ENCODE results near the gene BLMH.

BLMH gene

DNA sequence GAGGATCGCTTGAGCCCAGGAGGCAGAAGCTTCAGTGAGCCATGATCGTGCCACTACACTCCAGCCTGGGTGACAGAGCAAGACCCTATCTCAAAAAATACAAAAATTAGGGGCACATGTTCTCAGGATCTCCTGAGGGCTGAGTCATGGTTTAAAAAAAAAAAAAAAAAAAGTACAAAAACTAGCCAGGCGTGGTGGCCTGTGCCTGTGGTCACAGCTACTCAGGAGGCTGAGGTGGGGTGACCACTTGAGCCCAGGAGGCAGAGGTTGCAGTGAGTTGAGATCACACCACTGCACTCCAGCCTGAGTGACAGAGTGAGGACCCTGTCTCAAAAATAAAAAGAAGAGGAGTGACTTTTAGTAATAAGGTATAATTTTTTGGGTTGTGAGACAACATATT, 16.9 kb downstream of the BLMH start:
- Histone ChIP-seq H3K4me3 (ENCODE audit: low read length) (no peak overlapping the region), H3K36me3 (ENCODE audit: insufficient read depth, low read length) (peaks cover 85% of the 10 kb centered on the region), H3K4me1 (ENCODE audit: insufficient read depth, low read length) (no peaks in the 10 kb centered on the region), H3K9me3 (ENCODE audit: insufficient read depth, low read depth, low read length) (no peaks in the 10 kb centered on the region), H3K9ac (ENCODE audit: low read depth, low read length) (no peak overlapping the region), H3K27ac (ENCODE audit: low read depth, low read length) (no peak overlapping the region), H3K27me3 (ENCODE audit: insufficient read depth, low read length) (no peaks in the 10 kb centered on the region)
- 97% methylated on average over 3 of the region's 3 CpGs for WGBS

- no peaks in the 10 kb centered on the region for H3K9me3 ChIP-seq (ENCODE audit: insufficient read depth, low read depth, low read length)
- H3K4me1 ChIP-seq (ENCODE audit: insufficient read depth, low read length), result no peaks in the 10 kb centered on the region
- no peak overlapping the region for H3K27ac ChIP-seq (ENCODE audit: low read depth, low read length)
- peaks cover 81% of the 10 kb centered on the region for H3K36me3 ChIP-seq (ENCODE audit: insufficient read depth, low read length)
- H3K9ac ChIP-seq (ENCODE audit: low read depth, low read length), result no peak overlapping the region
- WGBS, result 93% methylated on average over 6 of the region's 6 CpGs
- no peak overlapping the region for H3K4me3 ChIP-seq (ENCODE audit: low read length)
- no peaks in the 10 kb centered on the region for H3K27me3 ChIP-seq (ENCODE audit: insufficient read depth, low read length)
These were observed 18.4 kb downstream of the BLMH start for GRCh38 chr17:30273373-30273772.

GRCh38 chr17:30271102-30271501, 20.6 kb downstream of the BLMH start:
- peaks cover 82% of the 10 kb centered on the region for H3K36me3 ChIP-seq (ENCODE audit: insufficient read depth, low read length)

DNA sequence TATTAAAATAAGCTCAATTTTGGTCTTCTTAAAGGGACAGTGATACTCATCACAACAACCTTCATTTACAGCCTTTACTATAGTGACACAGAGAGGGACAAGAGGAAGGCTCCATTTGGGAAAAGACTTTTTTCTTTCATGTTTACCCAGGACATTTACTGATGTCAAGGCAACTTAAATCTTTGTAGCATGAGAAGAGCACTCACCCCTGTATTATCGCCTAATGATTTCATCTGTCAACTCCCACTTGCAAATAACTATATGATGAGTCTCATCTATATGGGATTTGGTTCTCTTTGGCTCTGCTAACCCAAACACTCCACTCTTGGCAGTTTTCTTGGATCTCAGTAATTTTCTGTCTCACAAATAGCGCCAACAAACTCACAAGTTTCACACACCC, 24.1 kb downstream of the BLMH start:
- no peaks in the 10 kb centered on the region for H3K4me1 ChIP-seq (ENCODE audit: insufficient read depth, low read length)
- no peak overlapping the region for H3K27ac ChIP-seq (ENCODE audit: low read depth, low read length)
- H3K4me3 ChIP-seq (ENCODE audit: low read length), result no peak overlapping the region
- 95% methylated on average over 2 of the region's 2 CpGs for WGBS
- no peak overlapping the region for H3K9ac ChIP-seq (ENCODE audit: low read depth, low read length)
- H3K36me3 ChIP-seq (ENCODE audit: insufficient read depth, low read length), result peaks cover 93% of the 10 kb centered on the region
- no peaks in the 10 kb centered on the region for H3K27me3 ChIP-seq (ENCODE audit: insufficient read depth, low read length)
- H3K9me3 ChIP-seq (ENCODE audit: insufficient read depth, low read depth, low read length), result no peaks in the 10 kb centered on the region

More at GRCh38 chr17:30271102-30271501, 20.6 kb downstream of the BLMH start:
- no peak overlapping the region for H3K9ac ChIP-seq (ENCODE audit: low read depth, low read length)
- H3K4me1 ChIP-seq (ENCODE audit: insufficient read depth, low read length), result no peaks in the 10 kb centered on the region
- H3K27ac ChIP-seq (ENCODE audit: low read depth, low read length), result no peak overlapping the region
- H3K27me3 ChIP-seq (ENCODE audit: insufficient read depth, low read length), result no peaks in the 10 kb centered on the region
- no peak overlapping the region for H3K4me3 ChIP-seq (ENCODE audit: low read length)
- H3K9me3 ChIP-seq (ENCODE audit: insufficient read depth, low read depth, low read length), result no peaks in the 10 kb centered on the region
- WGBS, result 93% methylated on average over 6 of the region's 6 CpGs

DNA sequence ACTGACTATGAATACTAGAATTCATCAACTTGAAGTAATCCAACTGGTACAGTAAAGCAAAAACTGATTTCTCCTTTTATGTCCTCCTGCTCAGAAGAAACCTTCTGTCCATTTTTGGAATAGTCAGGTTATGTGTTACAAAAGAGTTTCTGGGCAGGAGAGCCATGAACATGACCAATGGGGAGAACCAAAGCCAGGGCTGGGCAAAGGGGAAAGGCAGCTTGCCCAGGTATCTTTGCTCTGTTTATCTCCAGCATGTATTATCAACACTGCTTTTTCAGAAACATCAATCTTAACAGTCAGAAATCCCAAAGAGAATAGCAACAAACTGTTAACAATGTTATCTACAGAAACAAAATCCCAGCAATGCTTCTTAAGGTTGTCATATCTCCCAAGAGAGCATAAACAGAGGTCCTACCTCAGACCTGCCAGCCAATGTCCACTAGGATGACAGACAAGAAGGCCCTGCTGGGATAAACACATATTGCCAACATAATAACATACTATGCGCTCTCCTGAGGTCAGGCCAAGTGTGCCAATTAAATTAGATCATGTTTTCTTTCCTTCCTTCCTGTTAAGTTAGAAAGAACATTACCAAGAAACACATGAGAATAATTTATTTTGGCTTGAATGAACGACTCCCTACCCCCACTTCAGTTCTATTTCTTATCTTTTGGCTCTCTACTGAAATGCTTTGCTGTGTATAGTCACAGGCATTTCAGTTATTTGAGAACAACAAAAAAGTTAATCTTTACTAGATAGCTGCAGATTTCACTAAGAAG, 28.0 kb downstream of the BLMH start:
- Histone ChIP-seq H3K27ac (ENCODE audit: low read depth, low read length) (no peak overlapping the region), H3K9me3 (ENCODE audit: insufficient read depth, low read depth, low read length) (no peaks in the 10 kb centered on the region), H3K36me3 (ENCODE audit: insufficient read depth, low read length) (peaks cover 82% of the 10 kb centered on the region), H3K4me1 (ENCODE audit: insufficient read depth, low read length) (no peaks in the 10 kb centered on the region), H3K4me3 (ENCODE audit: low read length) (no peak overlapping the region), H3K9ac (ENCODE audit: low read depth, low read length) (no peak overlapping the region), H3K27me3 (ENCODE audit: insufficient read depth, low read length) (no peaks in the 10 kb centered on the region)
- 80% methylated on average over 2 of the region's 2 CpGs for WGBS

DNA sequence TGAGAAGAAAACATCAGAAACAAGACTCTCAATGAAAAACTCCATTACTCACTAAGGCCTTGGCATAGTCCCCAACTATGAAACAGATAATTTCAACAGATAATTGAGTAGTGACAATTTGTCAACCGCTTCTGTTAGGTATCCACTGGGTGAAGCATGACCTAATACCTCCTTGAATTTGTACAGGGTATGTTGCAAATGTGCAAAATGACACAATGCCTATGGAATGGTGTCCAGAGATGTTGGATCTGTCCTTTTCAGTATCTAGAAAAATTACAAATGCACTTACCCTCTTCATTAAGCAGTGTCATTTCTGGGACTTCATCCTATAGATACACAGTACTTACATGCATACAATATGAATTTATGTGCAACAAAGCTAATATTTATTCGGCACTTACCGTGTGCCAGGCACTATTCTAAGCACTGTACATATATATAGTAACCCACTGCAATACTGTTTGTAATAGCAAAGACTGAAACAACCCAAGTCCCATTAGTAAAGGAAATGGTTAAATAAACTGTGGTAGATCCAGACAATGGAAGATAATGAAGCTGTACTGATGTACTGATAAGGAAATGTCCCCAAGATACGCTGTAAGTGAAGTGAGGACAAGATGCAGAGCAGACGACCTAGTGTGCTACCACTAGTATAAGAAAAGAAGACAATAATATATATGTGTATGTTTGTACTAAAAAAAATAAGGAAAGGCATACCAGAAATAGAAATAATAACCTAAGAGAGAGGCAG, 34.8 kb downstream of the BLMH start:
- H3K9me3 ChIP-seq (ENCODE audit: insufficient read depth, low read depth, low read length), result no peaks in the 10 kb centered on the region
- no peak overlapping the region for H3K9ac ChIP-seq (ENCODE audit: low read depth, low read length)
- H3K4me3 ChIP-seq (ENCODE audit: low read length), result no peak overlapping the region
- WGBS, result 91% methylated on average over 4 of the region's 5 CpGs
- no peak overlapping the region for H3K27ac ChIP-seq (ENCODE audit: low read depth, low read length)
- H3K27me3 ChIP-seq (ENCODE audit: insufficient read depth, low read length), result no peaks in the 10 kb centered on the region
- H3K4me1 ChIP-seq (ENCODE audit: insufficient read depth, low read length), result no peaks in the 10 kb centered on the region
- peaks cover 54% of the 10 kb centered on the region for H3K36me3 ChIP-seq (ENCODE audit: insufficient read depth, low read length)

DNA sequence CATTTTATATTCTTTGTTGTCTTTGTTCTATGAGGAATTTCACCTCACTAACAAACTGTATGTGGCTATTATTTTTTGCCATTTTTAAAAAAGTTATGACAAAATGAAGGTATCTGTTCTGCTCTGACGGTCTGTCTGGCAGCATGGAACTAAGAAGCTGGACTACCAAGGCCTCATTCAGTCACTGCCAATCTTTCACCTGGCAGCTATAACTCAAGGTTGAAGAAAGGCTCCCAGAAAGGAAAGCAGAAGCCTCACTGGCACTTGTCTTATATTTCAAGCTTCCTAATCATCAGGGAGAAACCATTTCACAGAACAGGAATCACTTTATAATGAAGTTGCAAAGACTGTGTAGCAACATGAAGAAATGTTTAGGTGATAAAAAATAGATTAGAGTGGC, 37.6 kb downstream of the BLMH start:
- Histone ChIP-seq H3K4me3 (ENCODE audit: low read length) (no peak overlapping the region), H3K27me3 (ENCODE audit: insufficient read depth, low read length) (no peaks in the 10 kb centered on the region), H3K9ac (ENCODE audit: low read depth, low read length) (no peak overlapping the region), H3K36me3 (ENCODE audit: insufficient read depth, low read length) (peaks cover 52% of the 10 kb centered on the region), H3K9me3 (ENCODE audit: insufficient read depth, low read depth, low read length) (no peaks in the 10 kb centered on the region), H3K4me1 (ENCODE audit: insufficient read depth, low read length) (no peaks in the 10 kb centered on the region), H3K27ac (ENCODE audit: low read depth, low read length) (no peak overlapping the region)
- WGBS, result 93% methylated on average over 1 of the region's 1 CpG

- Histone ChIP-seq H3K27ac (ENCODE audit: low read depth, low read length) (no peak overlapping the region), H3K27me3 (ENCODE audit: insufficient read depth, low read length) (no peaks in the 10 kb centered on the region), H3K36me3 (ENCODE audit: insufficient read depth, low read length) (peaks cover 59% of the 10 kb centered on the region), H3K4me3 (ENCODE audit: low read length) (no peak overlapping the region), H3K4me1 (ENCODE audit: insufficient read depth, low read length) (no peaks in the 10 kb centered on the region), H3K9me3 (ENCODE audit: insufficient read depth, low read depth, low read length) (no peaks in the 10 kb centered on the region), H3K9ac (ENCODE audit: low read depth, low read length) (no peak overlapping the region)
- 93% methylated on average over 7 of the region's 7 CpGs for WGBS
These were observed 38.4 kb downstream of the BLMH start for GRCh38 chr17:30253312-30253711.

DNA sequence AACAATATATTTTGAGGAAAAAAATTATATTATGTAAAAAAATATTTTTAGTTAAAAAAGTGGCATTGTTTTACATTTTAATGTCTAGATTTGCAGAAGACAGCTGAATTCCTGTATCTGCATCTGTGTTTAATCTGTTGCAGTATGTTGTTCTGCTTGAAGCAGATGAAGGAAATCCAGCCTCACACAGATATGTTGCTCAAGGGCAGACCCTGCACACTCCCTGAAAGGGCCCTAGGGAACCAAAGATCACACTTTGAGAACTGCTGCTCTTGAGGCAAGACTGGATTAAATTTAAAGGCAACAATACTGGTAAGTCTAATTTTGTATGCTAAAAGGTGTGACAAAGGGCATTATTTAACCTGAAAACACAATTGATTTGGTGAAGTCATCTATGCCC, 39.8 kb downstream of the BLMH start:
- Histone ChIP-seq H3K27ac (ENCODE audit: low read depth, low read length) (no peak overlapping the region), H3K4me1 (ENCODE audit: insufficient read depth, low read length) (no peaks in the 10 kb centered on the region), H3K36me3 (ENCODE audit: insufficient read depth, low read length) (peaks cover 56% of the 10 kb centered on the region)

GRCh38 chr17:30249460-30249859, 42.3 kb downstream of the BLMH start:
- Histone ChIP-seq H3K36me3 (ENCODE audit: insufficient read depth, low read length) (peaks cover 48% of the 10 kb centered on the region), H3K4me1 (ENCODE audit: insufficient read depth, low read length) (no peaks in the 10 kb centered on the region), H3K4me3 (ENCODE audit: low read length) (no peak overlapping the region), H3K9me3 (ENCODE audit: insufficient read depth, low read depth, low read length) (no peaks in the 10 kb centered on the region), H3K9ac (ENCODE audit: low read depth, low read length) (no peak overlapping the region), H3K27ac (ENCODE audit: low read depth, low read length) (no peak overlapping the region), H3K27me3 (ENCODE audit: insufficient read depth, low read length) (no peaks in the 10 kb centered on the region)
- WGBS, result 96% methylated on average over 5 of the region's 5 CpGs

More for the DNA sequence above, 39.8 kb downstream of the BLMH start:
- Histone ChIP-seq H3K4me3 (ENCODE audit: low read length) (no peak overlapping the region), H3K9ac (ENCODE audit: low read depth, low read length) (no peak overlapping the region), H3K9me3 (ENCODE audit: insufficient read depth, low read depth, low read length) (no peaks in the 10 kb centered on the region), H3K27me3 (ENCODE audit: insufficient read depth, low read length) (no peaks in the 10 kb centered on the region)

GRCh38 chr17:30248786-30249185, 43.0 kb downstream of the BLMH start:
- H3K27me3 ChIP-seq (ENCODE audit: insufficient read depth, low read length), result no peaks in the 10 kb centered on the region

More at GRCh38 chr17:30248786-30249185, 43.0 kb downstream of the BLMH start:
- Histone ChIP-seq H3K9me3 (ENCODE audit: insufficient read depth, low read depth, low read length) (no peaks in the 10 kb centered on the region), H3K4me1 (ENCODE audit: insufficient read depth, low read length) (no peaks in the 10 kb centered on the region), H3K36me3 (ENCODE audit: insufficient read depth, low read length) (peaks cover 48% of the 10 kb centered on the region), H3K4me3 (ENCODE audit: low read length) (no peak overlapping the region), H3K27ac (ENCODE audit: low read depth, low read length) (no peak overlapping the region), H3K9ac (ENCODE audit: low read depth, low read length) (no peak overlapping the region)
- 88% methylated on average over 2 of the region's 2 CpGs for WGBS
